Suprapubic skin (tissue), 4 donors: ENCODE results near the gene PSPN. TPM values are rescaled to one million over a fixed set of nuclear protein-coding genes. Genes with fewer than 3 reads are reported as not detected.

Source experiments
- DNase-seq, 2 donors: peaks; one replicate each; pipeline ENCODE4 v3.0.0-alpha.2; 2019; ENCODE audit warnings: low spot score in 2 of 2
- H3K27ac ChIP-seq: fragments of 200-600 bp; sonication (generic); one replicate; pipeline ENCODE4 v1.5.1; 2019
- H3K27me3 ChIP-seq: fragments of 200-600 bp; sonication (generic); one replicate; pipeline ENCODE4 v1.5.1; 2019
- H3K36me3 ChIP-seq: fragments of 200-600 bp; sonication (generic); one replicate; pipeline ENCODE4 v1.5.1; 2019
- H3K4me1 ChIP-seq: fragments of 200-600 bp; sonication (generic); one replicate; pipeline ENCODE4 v1.5.1; 2019
- H3K4me3 ChIP-seq: fragments of 200-600 bp; sonication (generic); one replicate; pipeline ENCODE4 v1.5.1; 2019; ENCODE audit warnings: mild to moderate bottlenecking
- H3K9me3 ChIP-seq: fragments of 200-600 bp; sonication (generic); one replicate; pipeline ENCODE4 v1.5.1; 2019
- CTCF ChIP-seq, 2 donors: fragments of 200-600 bp in 1 of 2; fragments of 450-650 bp in 1 of 2; sonication (generic) in 1 of 2; IDR thresholded peaks; one replicate each; pipeline ENCODE4 v1.5.1; 2016 to 2019; ENCODE audit warnings: antibody characterized with exemption in 2 of 2, mild to moderate bottlenecking in 1 of 2, moderate library complexity in 1 of 2
- EP300 ChIP-seq: sonication (generic); formaldehyde crosslinking; IDR thresholded peaks from one replicate; pipeline ENCODE4 v1.6.1; 2017; ENCODE audit warnings: antibody characterized with exemption
- POLR2A ChIP-seq, 2 donors: fragments of 450-650 bp; IDR thresholded peaks; one replicate each; pipeline ENCODE4 v1.6.1; 2017; ENCODE audit warnings: antibody characterized with exemption in 2 of 2, mild to moderate bottlenecking in 2 of 2, moderate library complexity in 2 of 2
- POLR2AphosphoS5 ChIP-seq, 3 donors: sonication (generic); formaldehyde crosslinking; IDR thresholded peaks; one replicate each; pipeline ENCODE4 v1.6.1; 2017; ENCODE audit warnings: antibody characterized with exemption in 3 of 3
- WGBS: methylation state at CpG from one replicate; pipeline ENCODE4 v1.1.5; 2018; 5-methylcytosine and 5-hydroxymethylcytosine counted together
- total RNA-seq, 4 donors: library from RNA; depleted of rRNA; stranded (reverse); fragments of >200 nt; gene quantifications; one replicate each; pipeline ENCODE4 v1.1.0, GENCODE V29; 2016

The PSPN gene
- total RNA-seq, 4 donors from 2014 or later, result 0.40 to 1.8 (median 1.4) TPM

DNA sequence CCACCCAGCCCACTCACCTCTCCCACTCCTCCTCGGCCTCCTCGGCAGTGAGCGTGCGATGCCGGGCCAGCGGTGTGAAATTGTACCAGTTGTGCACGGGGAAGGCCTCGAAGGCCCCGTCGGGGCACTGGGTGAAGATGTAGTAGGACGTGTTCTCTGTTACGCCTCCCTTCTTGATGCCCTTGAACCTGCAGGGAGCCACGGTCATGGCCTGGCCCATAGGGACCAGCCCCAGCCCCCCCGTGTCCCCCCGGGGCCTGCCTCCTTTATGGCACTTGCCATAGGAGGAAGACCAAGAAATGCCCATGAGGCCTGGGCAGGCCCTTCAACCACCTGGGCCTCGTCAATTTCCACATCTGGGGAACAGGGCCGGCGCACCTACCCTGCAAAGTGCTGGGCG, 11.6 kb upstream of the PSPN start:
- Histone ChIP-seq H3K9me3 (no peaks in the 10 kb centered on the region), H3K4me3 (no peak overlapping the region), H3K4me1 (peaks cover 8% of the 10 kb centered on the region), H3K27me3 (no peaks in the 10 kb centered on the region), H3K36me3 (peaks cover 75% of the 10 kb centered on the region), H3K27ac (no peak overlapping the region)
- TF ChIP-seq POLR2A (IDR thresholded peaks at IDR 0.05) (no peak), CTCF (IDR thresholded peaks at IDR 0.05) (no peak), POLR2AphosphoS5 (IDR thresholded peaks at IDR 0.05) (no peak), EP300 (no peak)
- 96% methylated on average over 18 of the region's 19 CpGs for WGBS
- DNase-seq, result no peak

DNA sequence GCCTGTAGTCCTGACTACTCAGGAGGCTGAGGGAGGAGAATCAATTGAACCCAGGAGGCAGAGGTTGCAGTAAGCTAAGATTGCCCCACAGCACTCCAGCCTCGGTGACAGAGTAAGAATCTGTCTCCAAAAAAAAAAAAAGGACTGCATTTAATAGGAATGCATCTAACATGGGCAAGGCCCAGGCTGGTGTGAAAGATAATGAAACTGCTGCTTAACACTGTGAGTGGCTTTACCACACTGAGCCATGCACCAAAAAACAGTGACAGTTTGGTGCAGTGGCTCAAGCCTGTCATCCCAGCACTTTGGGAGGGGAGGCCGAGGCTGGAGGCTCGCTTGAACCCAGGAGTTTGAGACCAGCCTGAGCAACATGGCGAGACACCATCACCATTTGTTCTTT, 8.6 kb upstream of the PSPN start:
- H3K27ac ChIP-seq, result no peak overlapping the region
- H3K4me3 ChIP-seq, result no peak overlapping the region
- WGBS, result 94% methylated on average over 4 of the region's 4 CpGs
- no peaks in the 10 kb centered on the region for H3K4me1 ChIP-seq
- peaks cover 96% of the 10 kb centered on the region for H3K36me3 ChIP-seq
- H3K9me3 ChIP-seq, result no peaks in the 10 kb centered on the region
- TF ChIP-seq CTCF (IDR thresholded peaks at IDR 0.05), result no peak
- no peak for TF ChIP-seq POLR2A (IDR thresholded peaks at IDR 0.05)
- TF ChIP-seq EP300, result no peak
- no peak for TF ChIP-seq POLR2AphosphoS5 (IDR thresholded peaks at IDR 0.05)
- no peaks in the 10 kb centered on the region for H3K27me3 ChIP-seq
- no peak for DNase-seq

DNA sequence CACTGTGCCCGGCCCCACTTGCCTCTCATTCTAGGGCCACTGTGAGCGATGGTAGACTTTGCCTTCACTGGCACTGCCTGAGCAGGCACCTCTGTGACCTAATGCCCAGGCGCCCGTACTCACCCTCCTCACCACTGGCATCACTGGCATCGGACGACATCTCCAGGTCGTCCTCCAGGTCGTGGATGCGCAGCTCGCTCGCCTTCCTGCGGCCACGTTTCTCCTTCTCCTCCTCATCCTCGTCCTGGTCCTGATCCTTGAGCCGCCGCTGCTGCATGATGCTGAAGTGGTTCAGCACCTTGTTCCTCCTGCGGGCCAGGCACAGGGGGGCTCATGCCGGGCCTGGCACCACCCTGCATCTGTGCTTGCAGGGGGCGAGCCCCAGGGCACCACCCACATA, 7.5 kb upstream of the PSPN start:
- no peak overlapping the region for H3K4me3 ChIP-seq
- H3K27ac ChIP-seq, result no peak overlapping the region
- no peak for DNase-seq
- H3K27me3 ChIP-seq, result no peaks in the 10 kb centered on the region
- TF ChIP-seq POLR2A (IDR thresholded peaks at IDR 0.05) (no peak), CTCF (IDR thresholded peaks at IDR 0.05) (no peak), POLR2AphosphoS5 (IDR thresholded peaks at IDR 0.05) (no peak), EP300 (no peak)
- WGBS, result 92% methylated on average over 17 of the region's 19 CpGs
- no peaks in the 10 kb centered on the region for H3K4me1 ChIP-seq
- H3K36me3 ChIP-seq, result peaks cover 87% of the 10 kb centered on the region
- no peaks in the 10 kb centered on the region for H3K9me3 ChIP-seq

DNA sequence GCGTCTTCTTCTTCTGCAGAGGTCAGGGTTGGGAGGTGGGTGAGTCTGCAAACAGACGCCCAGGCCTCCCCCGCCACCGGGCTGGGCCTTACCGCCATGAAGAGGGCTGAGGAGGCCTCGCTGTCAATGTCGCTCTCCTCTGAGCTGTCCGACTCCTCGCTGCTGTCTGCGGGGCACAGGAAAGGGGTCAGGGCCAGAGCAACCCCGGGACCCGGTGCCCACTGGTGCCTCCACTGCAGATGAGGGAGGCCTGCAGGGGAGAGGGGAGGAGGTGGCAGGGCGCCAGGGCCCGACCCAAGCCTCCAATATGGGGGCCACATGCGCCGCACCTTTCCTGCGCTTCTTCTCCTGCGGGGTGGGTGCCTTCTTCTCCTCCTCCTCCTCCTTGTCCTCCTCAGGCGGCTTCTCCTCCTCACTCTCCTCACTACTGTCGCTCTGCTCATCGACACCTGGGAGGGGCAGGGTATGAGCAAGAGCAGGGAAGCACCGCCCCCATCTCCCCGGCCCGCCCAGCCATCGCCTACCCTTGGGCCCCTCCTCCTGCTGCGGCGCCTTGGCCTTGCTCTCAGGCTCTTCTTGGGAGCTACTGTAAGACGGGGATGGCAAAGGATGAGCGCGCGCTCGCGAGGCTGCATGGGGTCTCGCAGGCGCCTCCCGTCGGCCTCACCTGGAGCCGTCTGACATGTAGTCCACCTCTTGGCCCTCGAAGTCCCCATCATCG, 5.5 kb upstream of the PSPN start:
- 97% methylated on average over 39 of the region's 40 CpGs for WGBS
- H3K27me3 ChIP-seq, result no peaks in the 10 kb centered on the region
- no peak overlapping the region for H3K27ac ChIP-seq
- no peak overlapping the region for H3K4me3 ChIP-seq
- DNase-seq, result no peak
- no peaks in the 10 kb centered on the region for H3K9me3 ChIP-seq
- no peak for TF ChIP-seq POLR2A (IDR thresholded peaks at IDR 0.05)
- no peak for TF ChIP-seq POLR2AphosphoS5 (IDR thresholded peaks at IDR 0.05)
- TF ChIP-seq EP300, result no peak
- TF ChIP-seq CTCF (IDR thresholded peaks at IDR 0.05), result no peak
- H3K36me3 ChIP-seq, result peaks cover 67% of the 10 kb centered on the region
- H3K4me1 ChIP-seq, result peaks cover 2% of the 10 kb centered on the region

GRCh38 chr19:6379744-6380143, 4.0 kb upstream of the PSPN start:
- Histone ChIP-seq H3K36me3 (peaks cover 66% of the 10 kb centered on the region), H3K27me3 (no peaks in the 10 kb centered on the region), H3K27ac (no peak overlapping the region), H3K9me3 (no peaks in the 10 kb centered on the region), H3K4me1 (peaks cover 9% of the 10 kb centered on the region), H3K4me3 (no peak overlapping the region)
- 84% methylated on average over 3 of the region's 3 CpGs for WGBS
- TF ChIP-seq POLR2A (IDR thresholded peaks at IDR 0.05), result no peak
- no peak for TF ChIP-seq CTCF (IDR thresholded peaks at IDR 0.05)
- TF ChIP-seq EP300, result no peak
- TF ChIP-seq POLR2AphosphoS5 (IDR thresholded peaks at IDR 0.05), result no peak
- DNase-seq, result no peak
